ENCODE data around the gene CDC42EP1.
"Not testable (repeated sequence)": the region's sequence is repeated elsewhere in the genome, so short reads cannot be mapped to it uniquely, and the experiment has no call there.

CDC42EP1 gene

DNA sequence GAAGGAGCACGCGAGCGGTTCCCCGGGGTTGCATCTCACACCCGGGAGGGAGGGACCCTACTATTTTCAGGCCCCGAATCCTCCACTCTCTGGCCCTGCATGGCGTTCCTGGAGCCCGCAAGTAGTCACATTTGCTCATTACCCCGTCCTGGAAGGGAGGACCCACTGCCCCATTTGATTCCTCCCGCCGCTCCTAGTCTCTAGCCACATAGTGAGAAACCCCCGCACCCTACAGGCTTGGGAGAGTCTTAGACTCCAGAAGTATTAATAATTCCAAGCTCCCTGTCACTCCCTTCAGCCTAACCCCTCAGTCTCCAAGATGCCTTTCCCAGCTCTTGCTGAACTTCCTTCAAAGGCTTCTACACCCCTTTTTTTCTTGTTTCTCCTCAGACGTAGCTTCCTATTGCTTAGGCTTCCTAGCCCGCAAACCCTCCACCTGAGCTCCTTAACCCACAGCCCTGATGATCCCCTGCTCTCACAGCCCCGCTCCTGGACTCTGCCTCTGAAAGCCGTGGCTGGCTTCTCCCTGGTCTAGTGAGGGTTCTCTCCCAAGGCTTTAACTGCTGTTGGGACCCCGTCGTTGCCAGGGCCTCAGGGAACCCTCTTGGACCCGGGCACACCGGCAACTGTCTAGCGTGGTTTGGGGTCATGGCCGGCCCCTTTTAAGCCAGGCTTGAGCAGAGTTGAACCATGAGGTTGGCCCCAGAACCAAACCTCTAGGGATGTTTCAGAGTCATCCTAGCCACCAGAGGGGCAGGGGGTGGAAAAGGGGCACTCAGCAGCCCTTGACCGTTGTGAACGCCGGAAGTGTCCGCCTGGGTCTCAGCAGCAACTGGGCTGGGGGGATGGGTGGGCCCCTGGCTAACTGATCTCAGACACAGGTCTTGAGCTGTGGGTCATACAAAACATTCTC, 49.2 kb downstream of the CDC42EP1 start:
- Histone ChIP-seq H3K9me3 (ENCODE audit: control insufficient read depth in 5 of 5, low read length in 5 of 5) (no peaks in the 10 kb centered on the region), H3K4me1 (ENCODE audit: control insufficient read depth in 5 of 5, insufficient read depth in 5 of 5, low read length in 5 of 5) (peaks cover 4 to 53% (median 47%) of the 10 kb centered on the region in 5 donors)

DNA sequence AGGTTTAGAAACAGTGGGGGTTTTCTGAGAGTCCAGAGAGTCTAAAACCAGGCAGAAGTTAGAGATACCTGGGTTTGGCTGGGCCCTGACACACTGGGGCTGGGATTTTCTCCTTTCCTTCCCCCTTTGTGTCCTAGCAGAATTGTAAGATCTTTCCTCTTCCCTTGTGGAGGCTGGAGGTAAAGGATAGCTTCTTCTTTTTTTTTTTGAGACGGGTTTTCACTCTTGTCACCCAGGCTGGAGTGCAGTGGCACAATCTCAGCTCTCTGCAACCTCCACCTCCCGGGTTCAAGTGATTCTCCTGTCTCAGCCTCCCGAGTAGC, 49.8 kb downstream of the CDC42EP1 start:
- H3K4me1 ChIP-seq (ENCODE audit: control insufficient read depth in 5 of 5, insufficient read depth in 5 of 5, low read length in 5 of 5), result peaks cover 4 to 53% (median 47%) of the 10 kb centered on the region in 5 donors
- H3K27ac ChIP-seq (ENCODE audit: low read depth, low read length), result peak overlapping the region; percentile 88
- peak overlapping the region in 4 of 5 donors; percentile 85 to 93 (median 88) for H3K9ac ChIP-seq (ENCODE audit: low read length in 5 of 5)
- H3K9me3 ChIP-seq (ENCODE audit: control insufficient read depth in 5 of 5, low read length in 5 of 5); H3K27me3 ChIP-seq (ENCODE audit: control insufficient read depth in 5 of 5, insufficient read depth in 4 of 5, low read length in 5 of 5): not testable (repeated sequence)
- H3K4me3 ChIP-seq (ENCODE audit: low read depth in 1 of 5, low read length in 5 of 5), result peak overlapping the region in 4 of 5 donors; percentile 79 to 90 (median 80)
- peaks cover 0 to 11% (median 5%) of the 10 kb centered on the region in 5 donors for H3K36me3 ChIP-seq (ENCODE audit: control insufficient read depth in 5 of 5, insufficient read depth in 5 of 5, low read length in 5 of 5)

More for the DNA sequence above, 49.2 kb downstream of the CDC42EP1 start:
- peaks cover 0 to 5% (median 0%) of the 10 kb centered on the region in 5 donors for H3K27me3 ChIP-seq (ENCODE audit: control insufficient read depth in 5 of 5, insufficient read depth in 4 of 5, low read length in 5 of 5)
- peak overlapping the region; percentile 79 to 90 (median 80) for H3K4me3 ChIP-seq (ENCODE audit: low read depth in 1 of 5, low read length in 5 of 5)
- peak overlapping the region; percentile 88 for H3K27ac ChIP-seq (ENCODE audit: low read depth, low read length)
- peaks cover 0 to 7% (median 3%) of the 10 kb centered on the region in 5 donors for H3K36me3 ChIP-seq (ENCODE audit: control insufficient read depth in 5 of 5, insufficient read depth in 5 of 5, low read length in 5 of 5)
- peak overlapping the region; percentile 85 to 93 (median 88) for H3K9ac ChIP-seq (ENCODE audit: low read length in 5 of 5)

- peaks cover 4 to 53% (median 47%) of the 10 kb centered on the region in 5 donors for H3K4me1 ChIP-seq (ENCODE audit: control insufficient read depth in 5 of 5, insufficient read depth in 5 of 5, low read length in 5 of 5)
- peak overlapping the region; percentile 88 for H3K27ac ChIP-seq (ENCODE audit: low read depth, low read length)
- peaks cover 0 to 11% (median 5%) of the 10 kb centered on the region in 5 donors for H3K36me3 ChIP-seq (ENCODE audit: control insufficient read depth in 5 of 5, insufficient read depth in 5 of 5, low read length in 5 of 5)
- peak overlapping the region in 1 of 5 donors; percentile 21 for H3K9ac ChIP-seq (ENCODE audit: low read length in 5 of 5)
- no peaks in the 10 kb centered on the region for H3K9me3 ChIP-seq (ENCODE audit: control insufficient read depth in 5 of 5, low read length in 5 of 5)
- peak overlapping the region in 1 of 5 donors; percentile 14 for H3K4me3 ChIP-seq (ENCODE audit: low read depth in 1 of 5, low read length in 5 of 5)
- peaks cover 0 to under 1% (median 0%) of the 10 kb centered on the region in 5 donors for H3K27me3 ChIP-seq (ENCODE audit: control insufficient read depth in 5 of 5, insufficient read depth in 4 of 5, low read length in 5 of 5)
Observed at GRCh38 chr22:37610480-37611129, 50.3 kb downstream of the CDC42EP1 start.

GRCh38 chr22:37611207-37611606, 50.9 kb downstream of the CDC42EP1 start:
- peaks cover 4 to 53% (median 47%) of the 10 kb centered on the region in 5 donors for H3K4me1 ChIP-seq (ENCODE audit: control insufficient read depth in 5 of 5, insufficient read depth in 5 of 5, low read length in 5 of 5)
- H3K27me3 ChIP-seq (ENCODE audit: control insufficient read depth in 5 of 5, insufficient read depth in 4 of 5, low read length in 5 of 5), result no peaks in the 10 kb centered on the region
- no peak overlapping the region for H3K4me3 ChIP-seq (ENCODE audit: low read depth in 1 of 5, low read length in 5 of 5)
- H3K36me3 ChIP-seq (ENCODE audit: control insufficient read depth in 5 of 5, insufficient read depth in 5 of 5, low read length in 5 of 5), result peaks cover 0 to 15% (median 8%) of the 10 kb centered on the region in 5 donors
- H3K9me3 ChIP-seq (ENCODE audit: control insufficient read depth in 5 of 5, low read length in 5 of 5), result no peaks in the 10 kb centered on the region
- peak overlapping the region in 2 of 5 donors; percentile 40 to 55 for H3K9ac ChIP-seq (ENCODE audit: low read length in 5 of 5)
- H3K27ac ChIP-seq (ENCODE audit: low read depth, low read length), result peak overlapping the region; percentile 23

GRCh38 chr22:37616201-37617083, 56.2 kb downstream of the CDC42EP1 start:
- Histone ChIP-seq H3K4me1 (ENCODE audit: control insufficient read depth in 5 of 5, insufficient read depth in 5 of 5, low read length in 5 of 5) (peaks cover 0 to 15% (median 12%) of the 10 kb centered on the region in 5 donors), H3K9me3 (ENCODE audit: control insufficient read depth in 5 of 5, low read length in 5 of 5) (no peaks in the 10 kb centered on the region), H3K27ac (ENCODE audit: low read depth, low read length) (no peak overlapping the region), H3K4me3 (ENCODE audit: low read depth in 1 of 5, low read length in 5 of 5) (no peak overlapping the region), H3K36me3 (ENCODE audit: control insufficient read depth in 5 of 5, insufficient read depth in 5 of 5, low read length in 5 of 5) (peaks cover 0 to 64% (median 51%) of the 10 kb centered on the region in 5 donors), H3K27me3 (ENCODE audit: control insufficient read depth in 5 of 5, insufficient read depth in 4 of 5, low read length in 5 of 5) (no peaks in the 10 kb centered on the region), H3K9ac (ENCODE audit: low read length in 5 of 5) (no peak overlapping the region)

DNA sequence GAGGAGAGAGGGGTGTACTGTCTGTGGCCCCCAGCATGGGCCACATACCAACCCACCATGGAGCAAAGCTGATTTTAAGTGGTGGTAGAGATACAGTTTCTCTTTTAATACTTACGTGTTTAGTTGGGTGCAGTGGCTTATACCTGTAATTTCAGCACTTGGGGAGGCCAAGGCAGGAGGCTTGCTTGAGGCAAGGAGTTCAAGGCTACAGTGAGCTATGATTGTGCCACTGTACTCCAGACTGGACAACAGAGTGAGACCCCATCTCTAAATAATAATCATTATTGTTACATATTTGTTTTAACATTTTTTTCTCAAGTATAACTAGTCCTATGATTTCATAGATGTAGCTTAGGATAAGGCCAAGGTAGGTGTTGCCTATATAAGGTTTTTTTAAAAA, 57.2 kb downstream of the CDC42EP1 start:
- Histone ChIP-seq H3K9ac (ENCODE audit: low read length in 5 of 5) (no peak overlapping the region), H3K36me3 (ENCODE audit: control insufficient read depth in 5 of 5, insufficient read depth in 5 of 5, low read length in 5 of 5) (peaks cover 0 to 72% (median 55%) of the 10 kb centered on the region in 5 donors), H3K9me3 (ENCODE audit: control insufficient read depth in 5 of 5, low read length in 5 of 5) (no peaks in the 10 kb centered on the region), H3K4me3 (ENCODE audit: low read depth in 1 of 5, low read length in 5 of 5) (no peak overlapping the region), H3K27ac (ENCODE audit: low read depth, low read length) (no peak overlapping the region), H3K4me1 (ENCODE audit: control insufficient read depth in 5 of 5, insufficient read depth in 5 of 5, low read length in 5 of 5) (peaks cover 0 to 12% (median 11%) of the 10 kb centered on the region in 5 donors), H3K27me3 (ENCODE audit: control insufficient read depth in 5 of 5, insufficient read depth in 4 of 5, low read length in 5 of 5) (no peaks in the 10 kb centered on the region)

DNA sequence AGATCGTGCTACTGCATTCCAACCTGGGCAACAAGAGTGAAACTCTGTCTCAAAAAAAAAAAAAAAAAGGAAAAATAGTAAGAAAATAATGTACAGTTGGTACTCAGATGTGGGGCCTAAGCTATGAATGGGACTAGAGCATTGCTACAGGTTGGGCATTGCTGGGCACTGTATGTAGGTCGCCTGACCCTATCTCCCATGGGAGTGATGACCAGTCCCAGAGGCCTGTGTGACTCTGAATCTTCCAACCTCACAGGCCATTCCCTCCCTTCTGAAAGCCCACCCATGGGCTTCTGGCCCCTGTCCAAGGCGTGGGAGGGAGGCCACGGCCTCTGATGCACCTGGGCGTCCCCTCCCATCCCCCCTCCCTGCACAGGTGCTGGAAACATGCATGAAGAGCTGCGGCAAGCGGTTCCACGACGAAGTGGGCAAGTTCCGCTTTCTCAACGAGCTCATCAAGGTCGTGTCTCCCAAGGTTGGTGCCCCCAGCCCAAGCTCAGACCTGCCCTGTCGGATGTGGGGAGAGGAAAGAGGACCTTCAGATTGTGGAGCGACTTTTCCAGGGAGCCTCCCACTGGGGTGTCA, 57.9 kb downstream of the CDC42EP1 start:
- Histone ChIP-seq H3K9ac (ENCODE audit: low read length in 5 of 5) (no peak overlapping the region), H3K36me3 (ENCODE audit: control insufficient read depth in 5 of 5, insufficient read depth in 5 of 5, low read length in 5 of 5) (peaks cover 0 to 79% (median 58%) of the 10 kb centered on the region in 5 donors), H3K4me3 (ENCODE audit: low read depth in 1 of 5, low read length in 5 of 5) (no peak overlapping the region), H3K27me3 (ENCODE audit: control insufficient read depth in 5 of 5, insufficient read depth in 4 of 5, low read length in 5 of 5) (no peaks in the 10 kb centered on the region), H3K9me3 (ENCODE audit: control insufficient read depth in 5 of 5, low read length in 5 of 5) (no peaks in the 10 kb centered on the region), H3K27ac (ENCODE audit: low read depth, low read length) (no peak overlapping the region), H3K4me1 (ENCODE audit: control insufficient read depth in 5 of 5, insufficient read depth in 5 of 5, low read length in 5 of 5) (peaks cover 0 to 9% (median 8%) of the 10 kb centered on the region in 5 donors)

- no peak overlapping the region for H3K27ac ChIP-seq (ENCODE audit: low read depth, low read length)
- peaks cover 0 to 81% (median 60%) of the 10 kb centered on the region in 5 donors for H3K36me3 ChIP-seq (ENCODE audit: control insufficient read depth in 5 of 5, insufficient read depth in 5 of 5, low read length in 5 of 5)
- no peaks in the 10 kb centered on the region for H3K27me3 ChIP-seq (ENCODE audit: control insufficient read depth in 5 of 5, insufficient read depth in 4 of 5, low read length in 5 of 5)
- H3K9ac ChIP-seq (ENCODE audit: low read length in 5 of 5), result no peak overlapping the region
- no peak overlapping the region for H3K4me3 ChIP-seq (ENCODE audit: low read depth in 1 of 5, low read length in 5 of 5)
- H3K9me3 ChIP-seq (ENCODE audit: control insufficient read depth in 5 of 5, low read length in 5 of 5), result no peaks in the 10 kb centered on the region
- peaks cover 0 to 5% (median 4%) of the 10 kb centered on the region in 5 donors for H3K4me1 ChIP-seq (ENCODE audit: control insufficient read depth in 5 of 5, insufficient read depth in 5 of 5, low read length in 5 of 5)
Observed at GRCh38 chr22:37618674-37619073, 58.4 kb downstream of the CDC42EP1 start.

Measured in subcutaneous abdominal adipose tissue (tissue), 5 donors.